T-cell (primary cell): ENCODE measurements around the gene NUP50. TPM values are rescaled to one million over a fixed set of nuclear protein-coding genes. Genes with fewer than 3 reads are reported as not detected.

ENCODE experiments used
- ATAC-seq, 4 experiments: fragments of 200-7000 bp in 3 of 4; fragments of 150-1000 bp in 1 of 4; cut with Tn5 transposase; replicated peaks in 1 of 4; 1 replicate in 3 of 4; 2 replicates in 1 of 4; pipeline ENCODE4 v1.10.0; 2021; ENCODE audit warnings: moderate library complexity in 3 of 4, mild to moderate bottlenecking in 2 of 4, moderate number of reproducible peaks in 1 of 4
- CTCF ChIA-PET, 2 donors: fragments of 300-600 bp; sonication (Branson Sonifier 250); formaldehyde crosslinking; loops; one replicate each; lab custom pipeline; 2022; ENCODE audit warnings: antibody characterized with exemption in 2 of 2; lab: Charles Lee
- POLR2A ChIA-PET, 2 donors: fragments of 300-600 bp; sonication (Branson Sonifier 250); formaldehyde crosslinking; loops; one replicate each; lab custom pipeline; 2022; ENCODE audit warnings: antibody characterized with exemption in 2 of 2; lab: Charles Lee
- DNase-seq, 35 experiments: peaks; one replicate each; pipeline versions ENCODE4 v3.0.0 to v3.0.0-alpha.2; 2013 to 2023
- H3K27ac ChIP-seq: one replicate; pipeline ENCODE4 v1.5.1; 2013; ENCODE audit warnings: low read length
- H3K27me3 ChIP-seq, 2 experiments: replicated peaks in 1 of 2; 1 replicate in 1 of 2; 2 replicates in 1 of 2; pipeline versions ENCODE4 v1.6.1 to v1.7.0; 2013; ENCODE audit warnings: low read length in 1 of 2, mixed read lengths in 1 of 2; ENCODE audit not compliant: control insufficient read depth in 2 of 2, insufficient read depth in 2 of 2; ENCODE audit errors: extremely low read depth in 1 of 2
- H3K36me3 ChIP-seq, 2 donors: 1 replicate in 1 of 2; 2 replicates in 1 of 2; pipeline versions ENCODE4 v1.6.1 to v1.7.0; 2013; ENCODE audit warnings: low read length in 1 of 2; ENCODE audit not compliant: control insufficient read depth in 2 of 2, insufficient read depth in 1 of 2; ENCODE audit errors: extremely low read depth in 1 of 2
- H3K4me1 ChIP-seq, 2 experiments: 1 replicate in 1 of 2; 2 replicates in 1 of 2; pipeline versions ENCODE4 v1.6.1 to v1.7.0; 2013; ENCODE audit warnings: low read length in 2 of 2, mixed read lengths in 1 of 2; ENCODE audit not compliant: insufficient read depth in 2 of 2, control insufficient read depth in 1 of 2; ENCODE audit errors: extremely low read depth in 1 of 2
- H3K4me3 ChIP-seq, 2 donors: 1 replicate in 1 of 2; 2 replicates in 1 of 2; pipeline versions ENCODE4 v1.5.1 to v1.7.0; 2013; ENCODE audit warnings: mild to moderate bottlenecking in 2 of 2, low read length in 1 of 2, moderate library complexity in 1 of 2; ENCODE audit not compliant: control insufficient read depth in 1 of 2; ENCODE audit errors: extremely low read depth in 1 of 2
- H3K9me3 ChIP-seq: 2 replicates; pipeline ENCODE4 v1.7.0; 2013
- H3K27ac Mint-ChIP-seq, 2 donors: one replicate each; pipeline ENCODE4 v1.8.0; 2020 to 2021; ENCODE audit warnings: mild to moderate bottlenecking in 2 of 2, mixed read lengths in 2 of 2
- H3K27me3 Mint-ChIP-seq, 2 donors: one replicate each; pipeline ENCODE4 v1.8.0; 2021 to 2022; ENCODE audit warnings: mixed read lengths in 2 of 2
- H3K36me3 Mint-ChIP-seq: one replicate; pipeline ENCODE4 v1.8.0; 2021; ENCODE audit warnings: mixed read lengths
- H3K4me1 Mint-ChIP-seq, 3 donors: one replicate each; pipeline ENCODE4 v1.8.0; 2020 to 2022; ENCODE audit warnings: mixed read lengths in 3 of 3, mild to moderate bottlenecking in 1 of 3
- H3K4me3 Mint-ChIP-seq, 3 donors: one replicate each; pipeline ENCODE4 v1.8.0; 2020 to 2022; ENCODE audit warnings: mild to moderate bottlenecking in 3 of 3, mixed read lengths in 3 of 3, moderate library complexity in 3 of 3
- H3K9me3 Mint-ChIP-seq, 3 donors: one replicate each; pipeline ENCODE4 v1.8.0; 2020 to 2022; ENCODE audit warnings: mixed read lengths in 3 of 3
- WGBS: methylation state at CpG from one replicate; pipeline ENCODE4 v1.1.5; 2013; ENCODE audit warnings: missing lambda C conversion rate; ENCODE audit not compliant: insufficient coverage; 5-methylcytosine and 5-hydroxymethylcytosine counted together
- total RNA-seq, 35 experiments: library from RNA in 6 of 35; stranded (reverse) in 6 of 35; fragments of 120-200 nt in 1 of 35; gene quantifications; one replicate each; pipeline versions ENCODE4 v1.2.1 to v1.2.4 and lab custom pipeline; 2013 to 2026

NUP50 gene
- total RNA-seq, 5 donors from 2014 or later (not counting 1 experiment from before 2014, with no cell fraction given): 97.0 to 151 (median 126) TPM

DNA sequence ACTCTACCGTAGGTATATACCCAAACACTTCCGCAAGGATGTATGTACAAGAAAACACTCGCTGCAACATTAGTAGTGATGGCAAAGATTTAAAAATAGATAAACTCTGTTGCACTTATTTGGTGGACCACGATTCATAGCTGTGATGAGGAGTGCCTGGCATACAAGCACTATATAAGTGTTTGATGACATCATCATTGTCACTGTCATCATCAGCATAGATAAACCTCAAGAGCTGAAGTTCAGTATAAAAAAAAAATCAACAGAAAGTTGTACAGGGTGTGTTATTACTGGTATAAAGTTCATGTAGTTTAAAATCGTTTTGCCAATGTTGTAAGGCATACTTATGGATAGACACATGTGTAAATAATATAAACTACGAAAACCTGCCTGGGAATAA lies 24.0 kb upstream of the NUP50 start:
- peaks cover 0 to 7% (median 2%) of the 10 kb centered on the region in 3 donors for H3K4me1 Mint-ChIP-seq
- H3K27ac Mint-ChIP-seq: no peak overlapping the region
- Histone ChIP-seq H3K4me3 (no peak overlapping the region), H3K27me3 (no peaks in the 10 kb centered on the region), H3K4me1 (no peaks in the 10 kb centered on the region), H3K9me3 (no peaks in the 10 kb centered on the region), H3K36me3 (peaks cover 5 to 12% of the 10 kb centered on the region in 2 donors), H3K27ac (no peak overlapping the region)
- WGBS: 92% methylated on average over 3 of the region's 6 CpGs
- POLR2A ChIA-PET: interaction anchor here in 1 of 2 donors (0.6 kb wide), 1 partner anchor 50 kb away, joined by 4 read pairs; no protein-coding TSS in a partner anchor
- CTCF ChIA-PET: no interaction called here
- DNase-seq (no peak), ATAC-seq (no peak)
- peaks cover 0 to 2% (median 0%) of the 10 kb centered on the region in 3 donors for H3K9me3 Mint-ChIP-seq
- no peaks in the 10 kb centered on the region for H3K27me3 Mint-ChIP-seq
- no peak overlapping the region for H3K4me3 Mint-ChIP-seq
- H3K36me3 Mint-ChIP-seq: peaks cover 29% of the 10 kb centered on the region

DNA sequence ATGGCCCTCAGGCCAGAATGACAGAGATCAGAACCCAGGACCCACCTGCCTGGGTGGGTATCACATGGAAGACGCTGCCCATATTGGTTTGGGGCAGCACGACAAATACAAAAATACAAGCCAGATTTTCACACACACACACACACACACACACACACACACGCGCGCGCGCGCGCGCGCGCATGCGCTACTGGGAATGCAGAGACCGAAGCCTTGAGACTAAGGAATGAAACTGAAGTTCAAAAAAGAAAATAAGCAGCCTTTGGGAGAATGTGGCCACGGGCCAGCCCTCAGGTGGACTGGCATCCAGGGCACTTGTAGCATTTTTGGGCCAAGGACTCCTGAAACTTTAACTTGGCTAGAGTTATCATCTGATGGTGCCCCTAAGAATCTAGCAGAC lies 21.3 kb upstream of the NUP50 start:
- no peak overlapping the region for H3K4me3 Mint-ChIP-seq
- no peaks in the 10 kb centered on the region for H3K27me3 ChIP-seq
- POLR2A ChIA-PET: no interaction called here
- CTCF ChIA-PET: no interaction called here
- 94% methylated on average over 7 of the region's 15 CpGs for WGBS
- H3K4me3 ChIP-seq: no peak overlapping the region
- peaks cover 0 to 9% of the 10 kb centered on the region in 2 donors for H3K36me3 ChIP-seq
- H3K4me1 Mint-ChIP-seq: peaks cover 0 to 2% (median 2%) of the 10 kb centered on the region in 3 donors
- H3K9me3 Mint-ChIP-seq: no peaks in the 10 kb centered on the region
- DNase-seq: no peak
- no peaks in the 10 kb centered on the region for H3K9me3 ChIP-seq
- no peaks in the 10 kb centered on the region for H3K4me1 ChIP-seq
- ATAC-seq: no peak
- no peak overlapping the region for H3K27ac Mint-ChIP-seq
- peaks cover 16% of the 10 kb centered on the region for H3K36me3 Mint-ChIP-seq
- no peak overlapping the region for H3K27ac ChIP-seq
- no peaks in the 10 kb centered on the region for H3K27me3 Mint-ChIP-seq

DNA sequence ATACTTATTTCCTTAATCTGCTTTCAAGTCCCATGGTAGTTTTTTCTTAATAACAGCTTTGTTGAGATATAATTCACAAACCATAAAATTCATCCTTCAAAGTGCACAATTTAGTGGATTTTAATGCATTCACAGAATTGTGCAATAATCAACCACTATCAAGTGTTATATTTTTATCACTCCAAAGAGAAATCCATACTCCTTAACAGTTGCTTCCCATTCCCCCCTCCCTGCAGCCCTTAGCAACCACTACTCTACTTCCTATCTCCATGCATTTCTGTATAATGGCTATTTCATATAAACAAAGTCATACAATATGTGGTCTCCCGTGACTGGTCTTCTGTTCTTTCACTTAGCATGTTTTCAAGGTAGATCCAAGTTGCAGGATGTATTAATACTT lies 18.8 kb upstream of the NUP50 start:
- POLR2A ChIA-PET: no interaction called here
- ATAC-seq: no peak

DNA sequence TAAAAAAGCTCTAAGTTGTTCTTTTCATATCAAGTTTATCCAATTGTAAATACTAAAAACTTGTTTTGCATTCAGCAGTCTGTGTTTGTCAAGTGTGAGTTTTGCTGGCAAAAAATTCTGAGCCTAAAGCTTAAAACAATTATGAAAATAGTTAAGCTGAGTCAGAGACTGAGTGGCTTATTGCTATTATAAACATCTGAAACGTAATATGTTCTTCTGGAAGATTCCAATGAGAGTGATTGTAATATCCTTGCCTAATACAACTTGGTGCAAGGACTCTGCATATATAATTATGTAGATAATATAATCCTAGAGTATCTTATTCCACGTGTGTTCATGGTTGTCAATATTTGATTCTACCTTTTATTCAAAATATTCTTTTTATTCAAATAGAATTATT lies 14.1 kb upstream of the NUP50 start:
- Histone ChIP-seq H3K36me3 (peaks cover 0 to 24% of the 10 kb centered on the region in 2 donors), H3K9me3 (no peaks in the 10 kb centered on the region), H3K27me3 (no peaks in the 10 kb centered on the region), H3K4me1 (no peaks in the 10 kb centered on the region), H3K27ac (no peak overlapping the region), H3K4me3 (no peak overlapping the region)
- WGBS: no CpG with 5 or more reads among the region's 2 CpGs
- Mint-ChIP-seq H3K27ac (no peak overlapping the region), H3K27me3 (no peaks in the 10 kb centered on the region), H3K4me3 (no peak overlapping the region), H3K4me1 (peaks cover 0 to 7% (median 0%) of the 10 kb centered on the region in 3 donors), H3K36me3 (peaks cover 25% of the 10 kb centered on the region), H3K9me3 (no peaks in the 10 kb centered on the region)
- ChIA-PET CTCF (no interaction called here), POLR2A (interaction anchor here in 1 of 2 donors (0.6 kb wide), 1 partner anchor 319 kb away, joined by 13 read pairs; no protein-coding TSS in a partner anchor)
- ATAC-seq (no peak), DNase-seq (no peak)

More for the DNA sequence above, 18.8 kb upstream of the NUP50 start:
- Histone ChIP-seq H3K4me1 (no peaks in the 10 kb centered on the region), H3K36me3 (peaks cover 1 to 7% of the 10 kb centered on the region in 2 donors), H3K27me3 (no peaks in the 10 kb centered on the region), H3K27ac (no peak overlapping the region), H3K9me3 (no peaks in the 10 kb centered on the region), H3K4me3 (no peak overlapping the region)
- CTCF ChIA-PET: no interaction called here
- no CpG with 5 or more reads among the region's 1 CpG for WGBS
- H3K4me1 Mint-ChIP-seq: peaks cover 0 to under 1% (median 0%) of the 10 kb centered on the region in 3 donors
- peaks cover 18% of the 10 kb centered on the region for H3K36me3 Mint-ChIP-seq
- H3K27me3 Mint-ChIP-seq: no peaks in the 10 kb centered on the region
- no peak overlapping the region for H3K4me3 Mint-ChIP-seq
- H3K27ac Mint-ChIP-seq: no peak overlapping the region
- H3K9me3 Mint-ChIP-seq: no peaks in the 10 kb centered on the region
- no peak for DNase-seq

DNA sequence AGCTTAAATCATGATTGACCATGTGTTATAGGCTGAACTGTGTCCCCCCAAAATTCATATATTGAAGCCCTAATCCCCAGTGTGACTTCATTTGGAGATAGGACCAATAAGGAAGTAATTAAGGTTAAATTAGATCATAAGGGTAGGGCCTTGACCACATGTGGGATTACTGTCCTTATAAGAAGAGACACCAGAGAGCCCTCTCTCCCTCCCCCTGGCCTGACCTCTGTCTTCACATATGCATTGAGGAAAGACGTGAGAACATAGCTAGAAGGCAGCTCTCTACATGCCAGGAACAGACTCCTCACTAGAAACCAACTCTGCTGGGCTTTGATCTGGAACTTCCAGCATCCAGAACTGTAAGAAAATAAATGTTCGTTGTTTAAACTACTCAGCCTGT lies 13.6 kb upstream of the NUP50 start:
- ChIA-PET POLR2A (no interaction called here), CTCF (no interaction called here)
- H3K27me3 ChIP-seq: no peaks in the 10 kb centered on the region
- no peak overlapping the region for H3K4me3 ChIP-seq
- WGBS: no CpG with 5 or more reads among the region's 2 CpGs
- Mint-ChIP-seq H3K9me3 (no peaks in the 10 kb centered on the region), H3K27ac (no peak overlapping the region), H3K36me3 (peaks cover 26% of the 10 kb centered on the region), H3K4me1 (peaks cover 0 to 7% (median 0%) of the 10 kb centered on the region in 3 donors), H3K27me3 (no peaks in the 10 kb centered on the region), H3K4me3 (no peak overlapping the region)
- H3K27ac ChIP-seq: no peak overlapping the region
- peaks cover 0 to 24% of the 10 kb centered on the region in 2 donors for H3K36me3 ChIP-seq
- no peaks in the 10 kb centered on the region for H3K9me3 ChIP-seq
- H3K4me1 ChIP-seq: no peaks in the 10 kb centered on the region
- ATAC-seq (no peak), DNase-seq (no peak)

DNA sequence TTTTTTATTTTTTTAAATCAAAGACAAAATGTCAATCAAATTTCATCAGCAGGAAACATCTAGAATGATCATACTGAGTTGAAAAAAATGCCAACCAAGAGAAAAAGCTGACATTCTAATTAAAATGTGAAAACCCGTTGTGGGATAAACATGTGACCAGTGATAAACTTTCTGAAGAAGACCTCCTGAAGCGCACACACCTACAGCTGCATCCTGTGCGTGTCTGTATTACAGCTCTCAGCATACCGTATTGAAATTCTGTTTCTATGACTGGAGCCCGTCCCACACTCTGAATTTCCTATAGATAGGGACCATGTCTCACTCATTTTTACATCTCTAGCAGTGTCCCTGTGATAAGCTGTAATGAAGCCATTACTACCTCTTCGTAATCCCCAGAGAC lies 12.2 kb upstream of the NUP50 start:
- Mint-ChIP-seq H3K9me3 (no peaks in the 10 kb centered on the region), H3K4me1 (peaks cover 0 to 7% (median 0%) of the 10 kb centered on the region in 3 donors), H3K36me3 (peaks cover 33% of the 10 kb centered on the region), H3K27ac (no peak overlapping the region), H3K4me3 (no peak overlapping the region), H3K27me3 (no peaks in the 10 kb centered on the region)
- no peak overlapping the region for H3K27ac ChIP-seq
- H3K4me3 ChIP-seq: no peak overlapping the region
- DNase-seq (no peak), ATAC-seq (no peak)
- no peaks in the 10 kb centered on the region for H3K4me1 ChIP-seq
- CTCF ChIA-PET: interaction anchor here in 1 of 2 donors (1.4 kb wide), 1 partner anchor 13 kb away, joined by 3 read pairs; no protein-coding TSS in a partner anchor
- H3K27me3 ChIP-seq: no peaks in the 10 kb centered on the region
- H3K36me3 ChIP-seq: peaks cover 5 to 32% of the 10 kb centered on the region in 2 donors
- H3K9me3 ChIP-seq: no peaks in the 10 kb centered on the region
- POLR2A ChIA-PET: no interaction called here
- WGBS: 52% methylated on average over 3 of the region's 6 CpGs
